GM23338 (cell line): ENCODE data around the gene COL4A2. TPM values are rescaled to one million over a fixed set of nuclear protein-coding genes. Genes with fewer than 3 reads are reported as not detected.

Experiments
- ATAC-seq: fragments of 200-7000 bp; cut with Tn5 transposase; 3 replicates; pipeline ENCODE4 v1.9.1; 2020
- DNase-seq: peaks from one replicate; pipeline ENCODE4 v3.0.0-alpha.2; 2015; ENCODE audit warnings: low spot score
- H2AFZ ChIP-seq: fragments of 200-600 bp; sonication (generic); 2 replicates; pipeline ENCODE4 v1.8.0; 2016; ENCODE audit warnings: antibody characterized with exemption, mild to moderate bottlenecking, moderate library complexity
- H3F3A ChIP-seq: fragments of 200-600 bp; sonication (generic); replicated peaks from 2 replicates; pipeline ENCODE4 v1.8.0; 2017; ENCODE audit warnings: antibody characterized with exemption, mixed run types, low read depth
- H3K27ac ChIP-seq: fragments of 200-600 bp; sonication (generic); 2 replicates; pipeline ENCODE4 v1.6.1; 2016; ENCODE audit warnings: low read depth
- H3K27me3 ChIP-seq: fragments of 200-600 bp; sonication (generic); 2 replicates; pipeline ENCODE4 v1.8.0; 2016; ENCODE audit warnings: mild to moderate bottlenecking, mixed run types, moderate library complexity; ENCODE audit not compliant: insufficient read depth
- H3K36me3 ChIP-seq: fragments of 200-600 bp; sonication (generic); 2 replicates; pipeline ENCODE4 v1.8.0; 2016; ENCODE audit warnings: mild to moderate bottlenecking; ENCODE audit not compliant: insufficient read depth
- H3K4me1 ChIP-seq: fragments of 200-600 bp; sonication (generic); 2 replicates; pipeline ENCODE4 v1.8.0; 2016; ENCODE audit warnings: mild to moderate bottlenecking, moderate library complexity; ENCODE audit not compliant: insufficient read depth
- H3K4me2 ChIP-seq: fragments of 200-600 bp; sonication (generic); 2 replicates; pipeline ENCODE4 v1.7.1; 2017; ENCODE audit warnings: mixed run types
- H3K4me3 ChIP-seq: fragments of 200-600 bp; sonication (generic); 2 replicates; pipeline ENCODE4 v1.6.1; 2016; ENCODE audit warnings: mixed run types
- H3K79me2 ChIP-seq: fragments of 200-600 bp; sonication (generic); replicated peaks from 2 replicates; pipeline ENCODE4 v1.8.0; 2017; ENCODE audit warnings: mild to moderate bottlenecking; ENCODE audit not compliant: insufficient read depth
- H3K9me2 ChIP-seq: fragments of 200-600 bp; sonication (generic); 2 replicates; pipeline ENCODE4 v1.8.0; 2017; ENCODE audit not compliant: insufficient read depth
- H4K20me1 ChIP-seq: fragments of 200-600 bp; sonication (generic); replicated peaks from 2 replicates; pipeline ENCODE4 v1.8.0; 2017; ENCODE audit warnings: mild to moderate bottlenecking; ENCODE audit not compliant: insufficient read depth
- H3K27ac Mint-ChIP-seq: 2 replicates; pipeline ENCODE4 v1.8.0; 2020; ENCODE audit warnings: inconsistent platforms, mild to moderate bottlenecking, moderate library complexity, mixed read lengths
- H3K27me3 Mint-ChIP-seq: 3 replicates; pipeline ENCODE4 v1.8.0; 2022; ENCODE audit warnings: low read depth, mild to moderate bottlenecking, moderate library complexity, mixed read lengths, inconsistent platforms; ENCODE audit not compliant: insufficient read depth, poor library complexity
- H3K36me3 Mint-ChIP-seq: 3 replicates; pipeline ENCODE4 v1.8.0; 2021; ENCODE audit warnings: low read depth, mild to moderate bottlenecking, inconsistent platforms, moderate library complexity, mixed read lengths
- H3K4me1 Mint-ChIP-seq: 3 replicates; pipeline ENCODE4 v1.8.0; 2020; ENCODE audit warnings: mild to moderate bottlenecking, inconsistent platforms, mixed read lengths
- H3K4me3 Mint-ChIP-seq: 3 replicates; pipeline ENCODE4 v1.8.0; 2021; ENCODE audit warnings: moderate library complexity, mild to moderate bottlenecking, inconsistent platforms, mixed read lengths
- H3K9me3 Mint-ChIP-seq: 3 replicates; pipeline ENCODE4 v1.8.0; 2020; ENCODE audit warnings: moderate library complexity, mild to moderate bottlenecking, inconsistent platforms, mixed read lengths
- CTCF ChIP-seq, 2 experiments: fragments of 200-600 bp in 1 of 2; sonication (generic) in 1 of 2; conservative IDR thresholded peaks; 2 replicates each; pipeline versions ENCODE4 v1.5.1 to v1.6.1; 2016 to 2017; ENCODE audit warnings: antibody characterized with exemption in 2 of 2, low read depth in 2 of 2, mild to moderate bottlenecking in 2 of 2, moderate library complexity in 1 of 2
- ETS1 ChIP-seq: IDR thresholded peaks from 2 replicates; pipeline ENCODE4 v1.6.1; 2016; ENCODE audit warnings: antibody characterized with exemption
- EZH2 ChIP-seq: fragments of 200-600 bp; sonication (generic); IDR thresholded peaks from one replicate; pipeline ENCODE4 v1.8.0; 2017; ENCODE audit warnings: antibody characterized with exemption, mild to moderate bottlenecking, low read depth; ENCODE audit not compliant: unreplicated experiment
- JUNB ChIP-seq: IDR thresholded peaks from one replicate; pipeline ENCODE4 v1.6.1; 2016; ENCODE audit warnings: antibody characterized with exemption; ENCODE audit not compliant: unreplicated experiment
- ZNF114 ChIP-seq: fragments of 250-450 bp; sonication (Bioruptor Pico); IDR thresholded peaks from 2 replicates; pipeline ENCODE4 v1.5.0; 2020; ENCODE audit warnings: mild to moderate bottlenecking, moderate library complexity
- polyA plus RNA-seq: library from polyadenylated mRNA; unstranded; fragments of >200 nt; fragmentation: Nextera tagmentation; extraction: Ambion mirVana; gene quantifications from 2 replicates; pipeline ENCODE4 v1.2.1, GENCODE V29; 2016
- total RNA-seq: library from RNA; depleted of rRNA; stranded (reverse); fragments of >200 nt; shearing (Covaris generic); gene quantifications from 2 replicates; pipeline ENCODE4 v1.2.3, GENCODE V29; 2014
- TF ChIP-seq, protein P1 (sequence below): fragments of 250-450 bp; sonication (Bioruptor Pico); IDR thresholded peaks from 2 replicates; pipeline ENCODE4 v1.5.0; 2020; ENCODE audit warnings: mild to moderate bottlenecking, moderate library complexity

COL4A2 gene
- total and polyA plus RNA-seq, 2 experiments from 2014 or later, result 37.4 to 131 TPM

GRCh38 chr13:110524541-110525257, 217.6 kb downstream of the COL4A2 start (continued):
- TF ChIP-seq, protein P1, sequence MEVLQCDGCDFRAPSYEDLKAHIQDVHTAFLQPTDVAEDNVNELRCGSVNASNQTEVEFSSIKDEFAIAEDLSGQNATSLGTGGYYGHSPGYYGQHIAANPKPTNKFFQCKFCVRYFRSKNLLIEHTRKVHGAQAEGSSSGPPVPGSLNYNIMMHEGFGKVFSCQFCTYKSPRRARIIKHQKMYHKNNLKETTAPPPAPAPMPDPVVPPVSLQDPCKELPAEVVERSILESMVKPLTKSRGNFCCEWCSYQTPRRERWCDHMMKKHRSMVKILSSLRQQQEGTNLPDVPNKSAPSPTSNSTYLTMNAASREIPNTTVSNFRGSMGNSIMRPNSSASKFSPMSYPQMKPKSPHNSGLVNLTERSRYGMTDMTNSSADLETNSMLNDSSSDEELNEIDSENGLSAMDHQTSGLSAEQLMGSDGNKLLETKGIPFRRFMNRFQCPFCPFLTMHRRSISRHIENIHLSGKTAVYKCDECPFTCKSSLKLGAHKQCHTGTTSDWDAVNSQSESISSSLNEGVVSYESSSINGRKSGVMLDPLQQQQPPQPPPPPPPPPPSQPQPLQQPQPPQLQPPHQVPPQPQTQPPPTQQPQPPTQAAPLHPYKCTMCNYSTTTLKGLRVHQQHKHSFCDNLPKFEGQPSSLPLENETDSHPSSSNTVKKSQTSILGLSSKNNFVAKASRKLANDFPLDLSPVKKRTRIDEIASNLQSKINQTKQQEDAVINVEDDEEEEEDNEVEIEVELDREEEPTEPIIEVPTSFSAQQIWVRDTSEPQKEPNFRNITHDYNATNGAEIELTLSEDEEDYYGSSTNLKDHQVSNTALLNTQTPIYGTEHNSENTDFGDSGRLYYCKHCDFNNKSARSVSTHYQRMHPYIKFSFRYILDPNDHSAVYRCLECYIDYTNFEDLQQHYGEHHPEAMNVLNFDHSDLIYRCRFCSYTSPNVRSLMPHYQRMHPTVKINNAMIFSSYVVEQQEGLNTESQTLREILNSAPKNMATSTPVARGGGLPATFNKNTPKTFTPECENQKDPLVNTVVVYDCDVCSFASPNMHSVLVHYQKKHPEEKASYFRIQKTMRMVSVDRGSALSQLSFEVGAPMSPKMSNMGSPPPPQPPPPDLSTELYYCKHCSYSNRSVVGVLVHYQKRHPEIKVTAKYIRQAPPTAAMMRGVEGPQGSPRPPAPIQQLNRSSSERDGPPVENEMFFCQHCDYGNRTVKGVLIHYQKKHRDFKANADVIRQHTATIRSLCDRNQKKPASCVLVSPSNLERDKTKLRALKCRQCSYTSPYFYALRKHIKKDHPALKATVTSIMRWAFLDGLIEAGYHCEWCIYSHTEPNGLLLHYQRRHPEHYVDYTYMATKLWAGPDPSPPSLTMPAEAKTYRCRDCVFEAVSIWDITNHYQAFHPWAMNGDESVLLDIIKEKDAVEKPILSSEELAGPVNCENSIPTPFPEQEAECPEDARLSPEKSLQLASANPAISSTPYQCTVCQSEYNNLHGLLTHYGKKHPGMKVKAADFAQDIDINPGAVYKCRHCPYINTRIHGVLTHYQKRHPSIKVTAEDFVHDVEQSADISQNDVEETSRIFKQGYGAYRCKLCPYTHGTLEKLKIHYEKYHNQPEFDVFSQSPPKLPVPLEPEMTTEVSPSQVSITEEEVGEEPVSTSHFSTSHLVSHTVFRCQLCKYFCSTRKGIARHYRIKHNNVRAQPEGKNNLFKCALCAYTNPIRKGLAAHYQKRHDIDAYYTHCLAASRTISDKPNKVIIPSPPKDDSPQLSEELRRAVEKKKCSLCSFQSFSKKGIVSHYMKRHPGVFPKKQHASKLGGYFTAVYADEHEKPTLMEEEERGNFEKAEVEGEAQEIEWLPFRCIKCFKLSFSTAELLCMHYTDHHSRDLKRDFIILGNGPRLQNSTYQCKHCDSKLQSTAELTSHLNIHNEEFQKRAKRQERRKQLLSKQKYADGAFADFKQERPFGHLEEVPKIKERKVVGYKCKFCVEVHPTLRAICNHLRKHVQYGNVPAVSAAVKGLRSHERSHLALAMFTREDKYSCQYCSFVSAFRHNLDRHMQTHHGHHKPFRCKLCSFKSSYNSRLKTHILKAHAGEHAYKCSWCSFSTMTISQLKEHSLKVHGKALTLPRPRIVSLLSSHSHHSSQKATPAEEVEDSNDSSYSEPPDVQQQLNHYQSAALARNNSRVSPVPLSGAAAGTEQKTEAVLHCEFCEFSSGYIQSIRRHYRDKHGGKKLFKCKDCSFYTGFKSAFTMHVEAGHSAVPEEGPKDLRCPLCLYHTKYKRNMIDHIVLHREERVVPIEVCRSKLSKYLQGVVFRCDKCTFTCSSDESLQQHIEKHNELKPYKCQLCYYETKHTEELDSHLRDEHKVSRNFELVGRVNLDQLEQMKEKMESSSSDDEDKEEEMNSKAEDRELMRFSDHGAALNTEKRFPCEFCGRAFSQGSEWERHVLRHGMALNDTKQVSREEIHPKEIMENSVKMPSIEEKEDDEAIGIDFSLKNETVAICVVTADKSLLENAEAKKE (CRISPR knock-in tag), result no peak
- TF ChIP-seq JUNB (no peak), ETS1 (no peak), ZNF114 (no peak)

DNA sequence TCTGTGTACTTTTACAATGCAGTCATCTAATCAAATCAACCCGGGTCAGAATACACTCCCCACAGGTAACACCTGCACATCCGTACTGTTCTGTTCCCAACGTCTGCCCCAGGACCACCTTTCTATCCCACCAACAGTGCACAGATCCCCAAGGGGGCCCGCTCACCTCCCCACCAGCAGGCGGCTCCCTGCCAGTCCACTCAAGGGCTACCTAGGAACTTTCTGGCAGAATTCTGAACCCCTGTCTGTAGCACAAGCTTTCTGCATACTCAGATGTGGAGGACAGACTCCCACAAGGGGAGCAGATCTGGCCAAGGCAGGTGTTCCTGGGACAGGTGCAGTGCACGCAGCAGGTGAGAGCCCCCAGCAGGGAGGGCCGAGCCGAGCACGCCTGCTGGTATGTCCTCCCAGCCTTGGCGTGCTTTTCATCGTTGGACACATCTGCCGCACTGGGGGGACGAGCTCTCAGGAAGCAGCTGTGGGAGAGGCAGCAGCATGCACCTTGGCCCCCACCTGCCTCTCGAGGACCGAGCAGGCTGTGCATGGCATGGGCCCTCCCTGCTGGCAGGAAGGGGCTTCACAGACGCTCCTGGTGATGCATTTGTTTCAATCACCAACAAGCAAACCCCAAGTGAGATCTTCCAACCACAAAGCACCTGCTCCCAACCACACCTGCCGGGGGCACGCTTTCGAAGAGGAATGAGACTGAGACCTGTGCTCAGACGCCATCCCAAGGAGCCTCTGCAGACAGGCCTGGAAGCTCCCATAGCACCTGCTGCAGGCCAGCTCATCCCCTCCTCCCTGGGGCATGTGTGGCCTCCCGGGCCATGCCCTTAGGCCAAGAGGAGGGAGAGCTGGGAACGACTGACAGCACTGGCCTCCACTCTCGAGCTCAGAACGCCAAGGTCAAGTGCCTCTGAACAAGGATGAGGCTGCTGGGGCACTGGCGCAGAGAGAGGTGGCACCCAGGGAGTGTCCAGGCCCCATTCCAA, 218.5 kb downstream of the COL4A2 start:
- H3K36me3 ChIP-seq, result no peaks in the 10 kb centered on the region
- H3K4me3 Mint-ChIP-seq, result no peak overlapping the region
- no peak overlapping the region for H2AFZ ChIP-seq
- H3K4me3 ChIP-seq, result no peak overlapping the region
- H3K27me3 ChIP-seq, result no peaks in the 10 kb centered on the region
- H3K4me1 ChIP-seq, result peaks cover 21% of the 10 kb centered on the region; the same call in 1 of the 2 replicates
- no peaks in the 10 kb centered on the region for H3K9me2 ChIP-seq
- H3K36me3 Mint-ChIP-seq, result peaks cover 8% of the 10 kb centered on the region; the same call in 2 of the 3 replicates
- H3K27ac ChIP-seq, result 0 out of 2 replicates have a peak overlapping the region, but pooled peaks have one; percentile 45
- H3K27ac Mint-ChIP-seq, result no peak overlapping the region
- ATAC-seq (peak; percentile 11; the same call in 2 of the 3 replicates), DNase-seq (no peak)
- H4K20me1 ChIP-seq, result no peaks in the 10 kb centered on the region
- H3K9me3 Mint-ChIP-seq, result peaks cover 3% of the 10 kb centered on the region; the same call in 1 of the 3 replicates
- no peak overlapping the region for H3K4me2 ChIP-seq
- H3K79me2 ChIP-seq, result peaks cover 34% of the 10 kb centered on the region
- TF ChIP-seq CTCF (conservative IDR thresholded peaks at IDR 0.05; ENCODE audit: low read depth in 2 of 2) (peak in 1 of 2 experiments; percentile 23; a peak in 1 of 4 replicates), EZH2 (no peak)
- no peaks in the 10 kb centered on the region for H3F3A ChIP-seq
- H3K27me3 Mint-ChIP-seq, result peaks cover 9% of the 10 kb centered on the region
- peaks cover 42% of the 10 kb centered on the region for H3K4me1 Mint-ChIP-seq
